GM18951 (cell line): ENCODE results near the gene HGS.

ENCODE experiments used
- POLR2A ChIP-seq: IDR thresholded peaks from 4 replicates; pipeline ENCODE4 v1.6.1; 2011; ENCODE audit warnings: mild to moderate bottlenecking; ENCODE audit not compliant: insufficient read length, insufficient read depth; ENCODE audit errors: extremely low read depth
- in situ Hi-C: fragments of 300-500 bp; cut with MboI; formaldehyde crosslinking; loops from one replicate; pipeline ENCODE4 v1.12.0; 2022; ENCODE audit warnings: low sequenced_read_pairs, mixed read lengths, inconsistent platforms; ENCODE audit not compliant: unreplicated experiment

HGS gene

GRCh38 chr17:81708739-81709185 lies 25.0 kb downstream of the HGS start:
- in situ Hi-C loops = no loop called here
- no peak for TF ChIP-seq POLR2A

GRCh38 chr17:81710514-81711308 lies 26.9 kb downstream of the HGS start:
- peak; percentile 3 for TF ChIP-seq POLR2A
- in situ Hi-C loops = no loop called here

GRCh38 chr17:81711814-81712467 lies 28.1 kb downstream of the HGS start, which contains the start of gene SLC25A10:
TSS of gene SLC25A10 (plus strand) at chr17:81712284. CDS start at chr17:81712427, 143 bp downstream.
- TF ChIP-seq POLR2A = no peak
- in situ Hi-C loops = no loop called here

- in situ Hi-C loops = no loop called here
Observed at GRCh38 chr17:81712468-81713003, 28.7 kb downstream of the HGS start.

GRCh38 chr17:81713004-81713555 lies 29.3 kb downstream of the HGS start:
- no peak for TF ChIP-seq POLR2A
- in situ Hi-C loops = no loop called here

More at GRCh38 chr17:81712468-81713003, 28.7 kb downstream of the HGS start:
- TF ChIP-seq POLR2A = no peak

GRCh38 chr17:81713556-81714411 lies 30.0 kb downstream of the HGS start:
- no peak for TF ChIP-seq POLR2A
- in situ Hi-C loops = no loop called here

- in situ Hi-C loops = no loop called here
- TF ChIP-seq POLR2A = no peak
Observed at GRCh38 chr17:81714412-81715106, 30.7 kb downstream of the HGS start.

GRCh38 chr17:81715107-81715871 lies 31.5 kb downstream of the HGS start:
- no peak for TF ChIP-seq POLR2A
- in situ Hi-C loops = no loop called here

GRCh38 chr17:81715872-81716673 lies 32.3 kb downstream of the HGS start:
- no peak for TF ChIP-seq POLR2A
- in situ Hi-C loops = no loop called here

GRCh38 chr17:81716674-81716996 lies 32.8 kb downstream of the HGS start:
- in situ Hi-C loops = no loop called here
- no peak for TF ChIP-seq POLR2A
